HuH-7.5 (cell line): ENCODE measurements around the gene P2RX4.
"Not testable (repeated sequence)": the region's sequence is repeated elsewhere in the genome, so short reads cannot be mapped to it uniquely, and the experiment has no call there.

Experiments used
- DNase-seq: peaks from one replicate; pipeline ENCODE4 v3.0.0; 2011; ENCODE audit warnings: low spot score

Gene P2RX4

GRCh38 chr12:121222847-121223246 is 12.9 kb downstream of the P2RX4 start:
- no peak for DNase-seq

DNA sequence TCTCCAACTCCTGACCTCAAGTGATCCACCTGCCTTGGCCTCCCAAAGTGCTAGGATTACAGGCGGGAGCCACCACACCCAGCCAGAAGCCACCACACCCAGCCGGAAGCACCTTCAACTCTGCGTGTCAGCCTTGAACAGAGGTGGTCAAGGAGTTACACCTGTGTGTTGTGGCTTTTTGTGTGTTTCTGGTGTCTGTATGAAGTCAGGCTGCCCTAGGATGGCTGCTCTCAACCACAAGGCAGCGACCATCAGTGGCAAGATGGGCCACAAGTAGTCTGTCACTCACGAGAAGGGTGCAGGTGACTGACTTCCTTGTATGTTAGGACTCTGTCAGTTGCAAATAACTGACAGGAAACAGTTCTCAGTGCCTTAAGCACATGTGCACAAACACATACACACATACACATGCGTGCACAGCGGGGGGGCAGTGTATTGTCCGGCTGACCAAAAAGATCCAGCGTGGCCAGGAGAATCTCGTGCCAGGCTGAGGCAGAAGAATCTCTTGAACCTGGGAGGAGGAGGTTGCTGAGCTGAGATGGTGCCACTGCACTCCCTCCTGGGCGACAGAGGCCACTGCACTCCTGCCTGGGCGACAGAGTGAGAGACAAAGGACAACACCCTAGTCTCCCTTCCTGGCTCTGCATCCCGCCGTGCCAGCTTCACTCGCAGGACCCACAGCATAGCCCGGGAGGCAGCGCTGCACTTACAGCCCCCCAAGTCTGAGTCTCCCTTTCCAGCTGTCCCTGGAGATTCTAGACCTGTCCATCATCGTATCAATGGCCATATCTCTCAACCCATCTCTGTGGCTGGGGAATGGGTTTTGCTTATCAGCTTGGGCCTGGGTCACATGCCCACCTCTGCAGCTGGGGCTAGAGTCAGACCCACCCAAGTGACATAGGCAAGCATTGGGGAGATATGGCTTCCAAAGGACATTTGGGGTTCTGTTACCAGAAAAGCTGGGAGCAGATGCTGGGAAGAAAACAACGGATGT is 13.7 kb downstream of the P2RX4 start:
- no peak for DNase-seq

DNA sequence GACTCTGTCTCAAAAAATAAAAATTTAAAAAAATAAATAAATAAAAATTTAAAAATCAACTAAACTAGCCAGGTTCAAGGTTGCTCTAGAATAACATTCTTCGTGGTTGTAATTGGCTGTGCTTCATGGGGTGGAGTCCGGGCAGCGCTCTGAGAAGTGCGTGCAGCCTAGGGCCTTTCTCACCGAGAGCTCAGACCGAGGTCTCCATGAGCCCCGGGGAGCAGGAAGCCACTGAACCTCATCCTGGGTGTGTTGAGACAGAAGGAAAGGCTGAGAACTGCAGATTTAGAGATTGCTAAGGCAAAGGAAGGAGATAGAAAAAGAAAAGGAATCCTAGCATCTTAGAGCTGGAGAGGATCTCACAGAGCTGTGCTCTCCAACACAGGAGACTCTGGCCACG is 14.7 kb downstream of the P2RX4 start:
- DNase-seq: no peak

GRCh38 chr12:121226399-121226798 is 16.5 kb downstream of the P2RX4 start:
- no peak for DNase-seq

- not testable (repeated sequence) for DNase-seq
These were observed 16.9 kb downstream of the P2RX4 start for GRCh38 chr12:121226871-121227270.

GRCh38 chr12:121227294-121227693 is 17.4 kb downstream of the P2RX4 start:
- peak; percentile 39 for DNase-seq

DNA sequence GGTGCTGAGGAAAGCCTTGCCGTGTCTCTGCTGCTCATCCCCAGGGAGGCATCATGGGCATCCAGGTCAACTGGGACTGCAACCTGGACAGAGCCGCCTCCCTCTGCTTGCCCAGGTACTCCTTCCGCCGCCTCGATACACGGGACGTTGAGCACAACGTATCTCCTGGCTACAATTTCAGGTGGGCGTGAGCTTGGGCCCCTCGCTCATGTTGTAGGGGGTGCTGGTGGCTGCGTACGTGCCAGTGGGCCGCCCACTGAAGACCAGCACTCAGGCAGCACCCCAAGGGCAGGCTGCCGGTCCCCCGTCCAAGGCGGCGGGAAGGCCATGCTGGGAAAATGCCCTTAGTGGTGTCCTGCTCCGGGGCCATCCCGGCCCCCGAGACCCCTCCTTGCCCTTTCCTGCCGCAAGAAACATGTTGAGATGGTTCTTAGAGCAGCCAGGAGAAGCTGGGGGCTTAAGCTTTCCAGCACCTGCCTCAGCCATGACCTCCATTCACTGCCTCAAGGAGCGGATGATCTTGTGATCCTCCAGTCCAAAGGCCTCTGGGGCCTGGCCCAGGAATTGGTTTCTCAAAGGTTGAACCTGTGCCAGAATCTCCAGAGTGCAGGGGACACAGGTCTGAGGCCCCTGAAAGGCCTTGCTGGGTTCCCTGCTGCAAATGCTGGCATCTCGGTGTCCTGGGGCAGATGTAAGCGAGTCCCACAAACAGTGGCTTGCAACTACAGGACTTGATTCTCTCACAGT is 19.2 kb downstream of the P2RX4 start:
- DNase-seq: no peak

DNA sequence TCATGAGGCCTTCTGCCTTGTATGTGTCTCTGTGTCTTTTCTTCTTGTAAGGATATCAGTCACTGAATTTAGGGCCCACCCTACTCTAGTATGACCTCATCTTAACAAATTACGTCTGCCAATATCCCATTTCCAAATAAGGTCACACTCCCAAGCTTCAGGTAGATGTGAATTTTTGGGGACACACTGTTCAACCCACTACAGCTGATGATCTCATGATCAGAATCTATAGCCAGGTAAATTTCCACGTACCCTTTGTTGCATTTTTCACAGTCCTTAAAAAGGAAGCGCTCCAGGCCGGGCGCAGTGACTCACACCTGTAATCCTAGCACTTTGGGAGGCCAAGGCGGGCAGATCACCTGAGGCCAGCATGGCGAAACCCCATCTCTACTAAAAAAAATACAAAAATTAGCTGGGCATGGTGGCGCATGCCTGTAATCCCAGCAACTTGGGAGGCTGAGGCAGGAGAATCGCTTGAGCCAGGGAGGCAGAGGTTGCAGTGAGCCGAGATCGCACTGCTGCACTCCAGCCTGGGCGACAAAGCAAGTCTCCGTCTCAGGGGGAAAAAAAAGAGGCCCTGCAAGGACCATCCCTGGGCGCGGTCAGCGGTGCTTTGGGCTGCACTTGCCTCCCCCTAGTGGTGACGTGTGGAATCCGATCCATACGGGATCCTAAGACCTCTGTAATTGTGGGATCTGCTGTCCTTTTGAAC is 20.1 kb downstream of the P2RX4 start:
- peak; percentile 87 for DNase-seq

DNA sequence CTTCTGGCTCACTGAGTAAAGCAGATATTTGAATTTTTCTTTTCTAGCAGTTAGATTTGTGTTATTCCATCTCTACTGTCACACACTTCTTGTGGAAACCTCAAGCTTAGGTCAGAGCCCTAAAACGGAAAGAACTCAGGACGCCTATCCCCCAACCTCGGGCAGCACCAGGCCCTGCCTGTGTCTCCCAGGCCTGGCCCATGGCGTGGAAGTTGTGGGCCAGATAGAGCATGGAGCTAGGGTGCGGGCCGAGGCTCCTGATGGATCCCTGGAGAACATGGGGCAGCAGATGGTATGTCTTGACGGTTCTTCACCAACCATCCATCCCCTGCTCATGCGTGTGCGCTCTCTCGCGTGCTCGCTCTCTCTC is 20.6 kb downstream of the P2RX4 start:
- no peak for DNase-seq

- no peak for DNase-seq
These were observed 22.2 kb downstream of the P2RX4 start for GRCh38 chr12:121232163-121232562.

DNA sequence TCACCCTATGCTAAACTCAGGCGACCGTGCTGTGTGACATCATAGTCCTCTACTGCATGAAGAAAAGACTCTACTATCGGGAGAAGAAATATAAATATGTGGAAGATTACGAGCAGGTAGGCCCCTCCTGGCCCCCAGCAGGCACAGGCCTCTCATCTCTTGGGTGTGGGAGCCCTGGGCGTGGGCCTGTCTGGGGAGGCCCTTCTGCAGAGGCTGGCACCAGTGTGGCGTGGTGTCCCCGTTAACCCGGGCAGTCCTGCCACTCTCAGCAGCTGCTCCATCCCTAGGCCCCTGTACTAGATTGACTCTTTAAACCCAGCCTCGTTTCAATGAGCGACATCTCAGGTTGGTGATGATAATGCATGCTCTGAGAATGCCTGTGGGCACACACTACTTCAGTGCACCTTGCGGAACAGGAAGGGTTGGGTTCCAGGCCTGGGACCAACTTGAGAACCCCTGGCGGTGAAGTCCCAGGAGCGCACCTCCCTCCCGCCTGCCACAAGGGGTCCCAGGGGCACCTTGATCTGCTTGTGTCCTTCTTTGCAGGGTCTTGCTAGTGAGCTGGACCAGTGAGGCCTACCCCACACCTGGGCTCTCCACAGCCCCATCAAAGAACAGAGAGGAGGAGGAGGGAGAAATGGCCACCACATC is 23.2 kb downstream of the P2RX4 start:
- DNase-seq: no peak

DNA sequence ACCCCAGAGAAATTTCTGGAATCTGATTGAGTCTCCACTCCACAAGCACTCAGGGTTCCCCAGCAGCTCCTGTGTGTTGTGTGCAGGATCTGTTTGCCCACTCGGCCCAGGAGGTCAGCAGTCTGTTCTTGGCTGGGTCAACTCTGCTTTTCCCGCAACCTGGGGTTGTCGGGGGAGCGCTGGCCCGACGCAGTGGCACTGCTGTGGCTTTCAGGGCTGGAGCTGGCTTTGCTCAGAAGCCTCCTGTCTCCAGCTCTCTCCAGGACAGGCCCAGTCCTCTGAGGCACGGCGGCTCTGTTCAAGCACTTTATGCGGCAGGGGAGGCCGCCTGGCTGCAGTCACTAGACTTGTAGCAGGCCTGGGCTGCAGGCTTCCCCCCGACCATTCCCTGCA is 23.7 kb downstream of the P2RX4 start:
- DNase-seq: no peak

GRCh38 chr12:121236776-121237175 is 26.8 kb downstream of the P2RX4 start:
- no peak for DNase-seq

GRCh38 chr12:121237415-121237814 is 27.5 kb downstream of the P2RX4 start:
- DNase-seq: no peak

GRCh38 chr12:121238086-121238485 is 28.2 kb downstream of the P2RX4 start:
- DNase-seq: no peak

- no peak for DNase-seq
These were observed 28.8 kb downstream of the P2RX4 start for GRCh38 chr12:121238604-121239350.

DNA sequence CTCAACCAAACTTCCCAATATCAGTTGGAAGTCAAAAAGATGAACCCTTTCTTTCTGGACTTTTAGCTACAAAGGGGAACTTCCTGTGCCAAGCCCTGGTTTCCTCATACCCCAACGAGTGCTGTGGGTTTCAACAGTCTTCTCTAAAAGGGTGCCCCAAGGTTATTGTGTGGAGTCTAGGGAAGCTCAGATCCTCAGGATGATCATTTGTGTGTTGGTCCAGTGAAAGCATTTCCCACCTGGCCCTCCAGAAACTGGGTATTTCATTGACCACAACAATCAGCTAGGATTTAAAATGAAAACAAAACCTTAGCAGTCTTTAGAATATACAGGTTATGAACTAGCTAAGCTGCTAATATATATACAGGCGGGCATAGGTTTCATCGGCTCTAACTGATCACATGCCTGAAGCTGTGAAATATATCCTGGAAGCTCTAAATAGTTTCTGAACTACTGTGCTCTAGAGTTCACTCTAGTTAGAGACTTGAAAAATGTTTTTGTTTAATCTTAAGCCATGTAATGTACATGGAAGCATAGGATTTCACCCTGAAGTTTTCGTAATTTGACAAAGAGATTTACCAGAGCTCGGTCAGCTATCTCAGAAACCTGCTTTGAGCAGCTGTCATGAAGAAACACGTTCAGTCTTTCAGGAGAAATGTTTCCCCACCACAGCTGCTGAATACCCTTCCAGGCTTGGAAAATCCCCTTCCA is 29.6 kb downstream of the P2RX4 start:
- DNase-seq: no peak

DNA sequence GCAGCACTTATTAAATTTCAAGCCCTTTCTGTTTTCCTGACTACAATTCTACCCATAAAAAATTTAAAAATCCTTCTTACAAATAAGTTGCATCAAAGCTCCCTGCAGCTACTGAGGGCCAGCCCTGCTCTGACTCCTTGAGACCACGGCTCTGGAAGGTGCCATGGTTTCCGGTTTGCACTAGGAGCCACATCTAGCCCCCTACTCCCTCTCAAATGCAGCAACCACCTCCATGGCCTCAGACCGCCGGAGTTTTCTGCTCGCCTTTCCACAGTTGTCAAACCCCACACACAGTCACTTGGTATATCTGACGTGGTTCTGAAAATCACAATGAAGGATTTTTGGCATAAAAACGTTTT is 30.1 kb downstream of the P2RX4 start:
- DNase-seq: no peak

DNA sequence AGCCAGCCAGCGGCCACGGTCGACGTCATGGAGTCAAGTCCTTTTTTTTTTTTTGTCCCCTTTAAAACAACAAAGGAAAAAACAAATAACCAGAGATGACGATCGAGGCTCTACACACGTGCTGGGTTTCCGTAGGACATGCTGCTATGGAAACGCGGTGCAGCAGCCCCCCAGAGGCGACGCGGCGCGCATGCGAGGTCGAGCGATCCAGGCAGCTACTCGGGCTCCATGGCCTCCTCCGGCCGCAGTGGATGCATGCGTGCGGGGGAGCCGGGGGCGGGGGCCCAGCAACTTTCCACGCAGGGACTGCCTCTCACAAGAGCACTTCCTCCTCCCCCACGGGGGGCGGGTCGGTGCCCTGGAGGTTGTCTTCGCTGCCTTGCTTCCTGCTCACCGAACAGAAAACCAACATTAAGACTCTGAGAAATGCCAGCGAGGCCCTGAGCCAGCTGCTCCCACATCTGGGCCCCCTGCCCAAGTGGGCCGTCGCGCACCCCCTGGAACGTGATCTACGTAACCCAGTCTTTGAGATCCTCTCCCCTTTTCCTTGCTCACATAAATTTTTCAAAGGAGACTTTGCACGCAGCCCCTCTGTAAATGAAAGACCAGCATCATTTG is 30.7 kb downstream of the P2RX4 start:
- DNase-seq: no peak
